Peyer's patch (tissue), 4 donors: Measurements from ENCODE around the gene SYPL2. TPM values are rescaled to one million over a fixed set of nuclear protein-coding genes. Genes with fewer than 3 reads are reported as not detected.
"Not testable (repeated sequence)": the region's sequence is repeated elsewhere in the genome, so short reads cannot be mapped to it uniquely, and the experiment has no call there.

Experiments used
- DNase-seq, 3 donors: peaks; one replicate each; pipeline ENCODE4 v3.0.0-alpha.2; 2017 to 2019
- H3K27ac ChIP-seq, 4 donors: fragments of 200-600 bp; sonication (generic); one replicate each; pipeline ENCODE4 v1.5.1; 2016 to 2019
- H3K27me3 ChIP-seq, 2 donors: fragments of 200-600 bp; sonication (generic); one replicate each; pipeline ENCODE4 v1.5.1; 2019
- H3K36me3 ChIP-seq, 3 donors: fragments of 200-600 bp; sonication (generic); one replicate each; pipeline ENCODE4 v1.5.1; 2016 to 2019
- H3K4me1 ChIP-seq, 4 donors: fragments of 200-600 bp; sonication (generic); one replicate each; pipeline ENCODE4 v1.5.1; 2016 to 2019
- H3K4me3 ChIP-seq, 4 donors: fragments of 200-600 bp; sonication (generic); 1 replicate in 3 of 4; 2 replicates in 1 of 4; pipeline ENCODE4 v1.5.1; 2016 to 2019; ENCODE audit warnings: mild to moderate bottlenecking in 1 of 4
- H3K9me3 ChIP-seq, 4 donors: fragments of 200-600 bp; sonication (generic); one replicate each; pipeline ENCODE4 v1.5.1; 2016 to 2019; ENCODE audit warnings: mild to moderate bottlenecking in 1 of 4
- POLR2A ChIP-seq, 2 donors: fragments of 450-650 bp; IDR thresholded peaks; one replicate each; pipeline ENCODE4 v1.5.1; 2017; ENCODE audit warnings: antibody characterized with exemption in 2 of 2, mild to moderate bottlenecking in 2 of 2, moderate library complexity in 2 of 2
- total RNA-seq, 4 donors: library from RNA; depleted of rRNA; stranded (reverse); fragments of >200 nt; gene quantifications; one replicate each; pipeline ENCODE4 v1.1.0, GENCODE V29; 2016
- TF ChIP-seq, protein P1 (sequence below), 6 experiments: fragments of 450-650 bp in 4 of 6; fragments of 200-600 bp in 2 of 6; sonication (generic) in 1 of 6; IDR thresholded peaks; one replicate each; pipeline ENCODE4 v1.5.1; 2017 to 2019; ENCODE audit warnings: antibody characterized with exemption in 6 of 6, mild to moderate bottlenecking in 3 of 6, moderate library complexity in 1 of 6

The SYPL2 gene
- total RNA-seq, 4 donors from 2014 or later: 0.67 TPM; not detected in 3

DNA sequence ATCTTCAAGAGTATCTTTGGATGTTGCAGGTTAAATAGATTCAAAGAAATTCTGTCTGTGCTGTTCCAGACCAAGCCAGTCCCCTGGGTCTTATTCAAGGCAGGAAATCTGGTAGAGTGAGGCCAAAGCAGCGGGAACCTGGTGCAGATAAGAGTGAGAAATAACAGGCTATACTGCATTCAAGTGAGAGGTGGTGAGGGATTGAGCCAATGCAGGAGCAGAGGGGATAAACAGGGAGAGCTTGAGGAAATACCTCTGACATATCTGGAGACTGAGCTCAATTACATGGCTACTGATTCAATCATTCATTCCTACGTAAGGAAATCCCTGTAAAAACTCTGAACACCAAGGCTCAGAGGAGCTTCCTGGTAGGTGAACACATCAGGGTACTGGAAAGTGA lies 22.9 kb upstream of the SYPL2 start:
- no peaks in the 10 kb centered on the region for H3K9me3 ChIP-seq
- no peaks in the 10 kb centered on the region for H3K27me3 ChIP-seq
- H3K27ac ChIP-seq: no peak overlapping the region
- H3K36me3 ChIP-seq: no peaks in the 10 kb centered on the region
- no peaks in the 10 kb centered on the region for H3K4me1 ChIP-seq
- TF ChIP-seq POLR2A (IDR thresholded peaks at IDR 0.05): no peak
- TF ChIP-seq, protein P1, sequence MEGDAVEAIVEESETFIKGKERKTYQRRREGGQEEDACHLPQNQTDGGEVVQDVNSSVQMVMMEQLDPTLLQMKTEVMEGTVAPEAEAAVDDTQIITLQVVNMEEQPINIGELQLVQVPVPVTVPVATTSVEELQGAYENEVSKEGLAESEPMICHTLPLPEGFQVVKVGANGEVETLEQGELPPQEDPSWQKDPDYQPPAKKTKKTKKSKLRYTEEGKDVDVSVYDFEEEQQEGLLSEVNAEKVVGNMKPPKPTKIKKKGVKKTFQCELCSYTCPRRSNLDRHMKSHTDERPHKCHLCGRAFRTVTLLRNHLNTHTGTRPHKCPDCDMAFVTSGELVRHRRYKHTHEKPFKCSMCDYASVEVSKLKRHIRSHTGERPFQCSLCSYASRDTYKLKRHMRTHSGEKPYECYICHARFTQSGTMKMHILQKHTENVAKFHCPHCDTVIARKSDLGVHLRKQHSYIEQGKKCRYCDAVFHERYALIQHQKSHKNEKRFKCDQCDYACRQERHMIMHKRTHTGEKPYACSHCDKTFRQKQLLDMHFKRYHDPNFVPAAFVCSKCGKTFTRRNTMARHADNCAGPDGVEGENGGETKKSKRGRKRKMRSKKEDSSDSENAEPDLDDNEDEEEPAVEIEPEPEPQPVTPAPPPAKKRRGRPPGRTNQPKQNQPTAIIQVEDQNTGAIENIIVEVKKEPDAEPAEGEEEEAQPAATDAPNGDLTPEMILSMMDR (IDR thresholded peaks at IDR 0.05): no peak
- H3K4me3 ChIP-seq: no peak overlapping the region
- DNase-seq: no peak

DNA sequence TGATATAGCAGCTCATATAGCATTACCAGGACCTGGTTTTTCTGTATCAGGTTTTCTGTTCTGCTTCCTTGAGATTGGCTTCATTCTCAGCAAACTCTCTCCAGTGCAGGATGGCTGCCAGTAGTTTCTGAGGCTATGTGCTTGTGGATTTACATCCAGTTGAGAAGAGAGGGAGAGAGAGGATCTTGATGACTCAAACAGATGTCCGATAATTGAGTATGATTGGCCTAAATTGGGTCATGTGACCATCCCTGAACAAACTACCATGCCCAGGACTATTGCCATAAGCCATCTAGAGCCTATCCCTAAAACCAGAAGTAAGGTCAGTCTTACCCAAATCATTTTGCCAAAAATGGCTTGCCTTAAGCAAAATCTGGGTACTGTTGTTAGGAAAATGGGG lies 22.0 kb upstream of the SYPL2 start:
- Histone ChIP-seq H3K9me3 (no peaks in the 10 kb centered on the region), H3K4me1 (no peaks in the 10 kb centered on the region), H3K27ac (no peak overlapping the region), H3K27me3 (no peaks in the 10 kb centered on the region), H3K4me3 (no peak overlapping the region), H3K36me3 (no peaks in the 10 kb centered on the region)
- DNase-seq: no peak
- TF ChIP-seq POLR2A (IDR thresholded peaks at IDR 0.05): no peak
- TF ChIP-seq, protein P1 (IDR thresholded peaks at IDR 0.05): no peak

DNA sequence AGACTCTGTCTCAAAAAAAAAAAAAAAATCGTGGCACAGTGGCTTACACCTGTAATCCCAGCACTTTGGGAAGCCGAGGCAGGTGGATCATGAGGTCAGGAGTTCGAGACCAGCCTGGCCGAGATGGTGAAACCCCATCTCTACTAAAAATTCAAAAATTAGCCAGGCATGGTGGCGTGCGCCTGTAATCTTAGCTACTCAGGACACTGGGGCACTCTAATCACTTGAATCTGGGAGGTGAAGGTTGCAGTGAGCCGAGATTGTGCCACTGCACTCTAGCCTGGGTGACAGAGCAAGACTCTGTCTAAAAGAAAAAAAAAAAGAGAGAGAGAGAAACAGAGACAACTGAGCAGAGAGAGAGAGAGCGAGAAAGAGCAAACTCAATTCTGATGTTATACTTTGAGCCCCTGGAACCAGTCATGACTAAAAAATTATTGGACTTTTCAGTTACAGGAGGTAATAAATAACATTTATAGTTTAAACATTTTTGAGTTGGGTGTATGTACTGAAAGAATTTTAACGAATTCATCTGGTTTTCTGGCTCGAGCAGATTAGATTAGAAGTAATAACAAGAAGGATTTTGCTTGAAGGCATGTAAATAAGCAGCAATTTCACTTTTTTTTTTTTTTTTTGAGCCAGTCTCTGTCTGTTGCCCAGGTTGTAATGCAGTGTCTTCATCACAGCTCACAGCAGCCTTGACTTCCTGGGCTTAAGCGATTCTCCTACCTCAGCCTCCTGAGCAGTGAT lies 20.2 kb upstream of the SYPL2 start:
- DNase-seq, H3K27me3 ChIP-seq, H3K4me1 ChIP-seq: not testable (repeated sequence)

DNA sequence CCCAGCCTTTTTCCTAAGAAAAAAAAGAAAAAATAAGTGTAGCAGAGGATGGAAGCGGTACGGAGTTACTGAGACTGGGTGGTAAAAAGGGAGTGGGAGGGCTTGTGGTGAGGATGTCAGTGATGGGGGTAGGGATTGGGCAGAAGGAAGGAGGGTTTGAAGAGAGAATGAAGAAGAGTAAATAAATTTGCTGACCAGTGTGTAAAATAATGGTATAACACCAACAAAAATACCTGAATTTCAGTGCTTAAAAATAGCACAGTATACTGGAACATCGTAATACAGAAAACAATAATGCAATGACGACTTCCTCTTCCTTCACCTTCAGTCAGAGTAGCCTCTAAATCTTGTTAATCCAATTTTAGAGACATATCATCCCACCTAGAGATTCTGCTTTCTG lies 18.8 kb upstream of the SYPL2 start:
- no peaks in the 10 kb centered on the region for H3K27me3 ChIP-seq
- DNase-seq: no peak
- TF ChIP-seq, protein P1 (IDR thresholded peaks at IDR 0.05): no peak
- TF ChIP-seq POLR2A (IDR thresholded peaks at IDR 0.05): no peak

More for the DNA sequence above, 20.2 kb upstream of the SYPL2 start:
- H3K36me3 ChIP-seq, H3K9me3 ChIP-seq, H3K4me3 ChIP-seq, H3K27ac ChIP-seq: not testable (repeated sequence)

DNA sequence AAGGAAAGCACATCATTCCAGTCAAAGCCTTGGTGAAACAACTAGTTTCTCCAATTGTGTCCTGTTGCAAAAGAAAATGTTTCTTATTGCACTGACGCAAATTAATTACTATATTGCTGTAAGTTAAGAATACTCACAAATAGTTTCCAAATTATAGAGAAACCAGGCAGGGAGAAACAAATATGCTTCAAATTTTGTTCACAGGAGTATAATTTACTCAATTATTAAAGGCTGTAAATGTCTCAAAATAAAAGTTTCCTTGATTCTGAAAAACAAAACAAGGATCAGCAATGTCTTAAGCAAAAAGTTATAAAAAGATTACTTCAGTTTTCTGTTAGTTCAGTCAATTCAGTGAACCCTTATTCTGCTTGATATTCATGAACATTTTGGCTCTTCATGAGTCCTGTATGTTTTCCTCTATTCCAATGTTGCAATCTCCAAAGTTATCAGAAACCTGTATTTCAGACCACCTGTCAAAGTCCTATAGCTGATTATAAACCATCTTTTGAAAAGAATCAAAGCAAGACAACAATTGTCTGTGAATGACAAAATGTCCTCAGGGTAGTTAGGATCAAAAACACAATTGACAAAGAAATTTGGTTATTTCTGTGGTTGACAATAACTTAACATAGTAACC lies 11.7 kb upstream of the SYPL2 start:
- Histone ChIP-seq H3K9me3 (no peaks in the 10 kb centered on the region), H3K36me3 (no peaks in the 10 kb centered on the region), H3K4me1 (no peaks in the 10 kb centered on the region), H3K27me3 (no peaks in the 10 kb centered on the region), H3K4me3 (no peak overlapping the region), H3K27ac (no peak overlapping the region)
- DNase-seq: no peak
- TF ChIP-seq, protein P1 (IDR thresholded peaks at IDR 0.05): no peak
- TF ChIP-seq POLR2A (IDR thresholded peaks at IDR 0.05): no peak

More for the DNA sequence above, 18.8 kb upstream of the SYPL2 start:
- Histone ChIP-seq H3K4me3 (no peak overlapping the region), H3K4me1 (no peaks in the 10 kb centered on the region), H3K9me3 (no peaks in the 10 kb centered on the region), H3K27ac (no peak overlapping the region), H3K36me3 (no peaks in the 10 kb centered on the region)

DNA sequence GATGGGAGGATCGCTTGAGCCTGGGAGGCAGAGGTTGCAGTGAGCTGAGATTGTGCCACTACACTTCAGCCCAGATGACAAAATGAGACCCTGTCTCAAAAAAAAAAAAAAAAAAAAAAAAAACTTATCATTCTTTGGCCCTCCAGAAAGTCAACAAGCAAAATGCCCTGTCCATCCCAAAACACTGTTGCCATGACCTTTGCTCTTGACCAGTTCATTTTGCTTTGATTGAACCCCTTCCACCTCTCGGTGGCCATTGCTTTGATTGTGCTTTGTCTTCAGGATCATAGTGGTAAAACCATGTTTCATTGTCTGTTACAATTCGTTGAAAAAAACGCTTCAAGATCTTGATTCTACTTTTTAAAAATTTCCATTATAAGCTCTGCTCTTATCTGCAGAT lies 8.5 kb upstream of the SYPL2 start:
- TF ChIP-seq, protein P1 (IDR thresholded peaks at IDR 0.05): no peak
- no peak for TF ChIP-seq POLR2A (IDR thresholded peaks at IDR 0.05)
- no peaks in the 10 kb centered on the region for H3K9me3 ChIP-seq
- DNase-seq: no peak
- no peak overlapping the region for H3K27ac ChIP-seq
- H3K36me3 ChIP-seq: no peaks in the 10 kb centered on the region
- H3K27me3 ChIP-seq: no peaks in the 10 kb centered on the region
- no peak overlapping the region for H3K4me3 ChIP-seq
- H3K4me1 ChIP-seq: no peaks in the 10 kb centered on the region
